NCI-H2227 (cell line): ENCODE results near the gene NPVF.

Experiments used
- DNase-seq: peaks from one replicate; lab custom pipeline; 2025; ENCODE audit not compliant: unreplicated experiment; lab: John Stamatoyannopoulos, UW

The NPVF gene, protein sequence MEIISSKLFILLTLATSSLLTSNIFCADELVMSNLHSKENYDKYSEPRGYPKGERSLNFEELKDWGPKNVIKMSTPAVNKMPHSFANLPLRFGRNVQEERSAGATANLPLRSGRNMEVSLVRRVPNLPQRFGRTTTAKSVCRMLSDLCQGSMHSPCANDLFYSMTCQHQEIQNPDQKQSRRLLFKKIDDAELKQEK

DNA sequence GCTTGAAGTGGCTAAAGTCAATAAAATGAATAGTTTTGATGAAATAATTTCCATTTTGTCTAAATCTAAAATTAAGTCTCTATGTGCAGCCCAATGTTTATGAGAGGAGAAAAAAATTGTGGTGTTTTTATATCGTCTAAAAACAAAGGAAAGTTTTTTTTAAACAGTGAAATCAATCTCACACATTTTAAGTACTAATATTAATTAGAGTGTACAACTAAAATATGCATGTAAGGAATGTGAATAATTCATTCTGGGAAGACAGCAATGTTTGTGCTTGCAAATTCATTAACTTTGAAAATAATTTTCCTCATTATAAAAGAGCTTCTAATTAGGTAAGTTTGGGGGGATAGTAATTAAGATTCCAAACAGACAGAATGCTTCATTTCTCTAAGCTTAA, at the start of gene NPVF:
NPVF (minus strand) TSS at position 101 of the 400 bp plus-strand sequence; CDS start at position 54, 47 bp downstream.
- no peak for DNase-seq

DNA sequence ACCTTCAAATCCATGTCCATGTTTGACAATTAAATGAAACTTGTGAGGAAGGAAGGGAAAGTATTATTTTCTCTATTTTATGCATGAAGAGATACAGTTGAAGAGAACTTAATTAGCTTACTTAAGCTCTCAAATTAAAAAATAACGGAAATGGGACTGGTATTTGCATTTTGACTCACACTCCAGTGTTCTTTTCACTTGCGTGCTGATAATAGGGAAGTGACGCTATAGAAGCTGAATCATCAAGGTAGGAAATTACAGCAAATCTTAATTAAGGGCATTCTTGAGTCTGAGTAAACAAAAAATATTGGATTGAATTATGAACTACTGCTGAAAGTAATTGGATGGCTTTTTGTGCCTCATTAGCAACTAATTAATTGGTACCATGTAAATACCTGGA, 44.0 kb upstream of the NPVF start:
- DNase-seq = no peak

DNA sequence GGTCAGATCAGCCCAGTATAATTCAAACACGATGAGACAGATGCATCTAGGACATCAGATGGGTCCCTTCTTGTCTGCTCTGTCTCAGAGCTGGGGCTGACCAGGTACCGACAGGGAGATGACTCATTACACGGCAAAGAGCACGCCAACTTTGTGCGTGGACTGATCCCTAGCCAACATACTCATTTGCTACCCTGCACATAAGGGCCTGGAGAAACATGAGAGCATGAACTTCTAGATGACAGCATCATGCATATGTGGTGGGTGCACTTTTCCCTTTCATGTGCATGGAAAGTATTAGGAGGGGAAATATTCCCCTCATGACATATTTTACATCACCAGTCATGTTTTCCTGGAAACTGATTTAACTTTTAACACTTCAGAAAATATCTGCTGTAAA, 35.1 kb upstream of the NPVF start:
- no peak for DNase-seq

DNA sequence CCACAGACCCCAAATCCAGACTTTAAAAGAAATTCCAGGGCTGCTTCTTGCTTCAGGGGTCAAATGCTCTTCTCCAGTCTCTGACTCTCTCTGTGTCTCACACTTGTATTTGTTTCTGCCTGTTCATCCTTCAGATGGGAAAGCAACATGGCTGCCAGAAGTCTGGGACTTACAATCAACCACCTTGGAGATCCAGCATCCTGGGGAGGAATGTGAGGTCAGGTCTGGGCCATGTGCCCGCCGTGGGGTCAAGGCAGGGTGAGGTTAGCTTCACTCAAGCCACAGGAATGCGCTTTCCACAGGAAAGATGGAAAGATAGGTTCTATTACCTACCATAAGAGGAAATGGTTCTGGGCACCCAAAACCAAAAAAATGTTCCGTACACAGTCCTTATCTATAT, 34.3 kb upstream of the NPVF start:
- DNase-seq = no peak

DNA sequence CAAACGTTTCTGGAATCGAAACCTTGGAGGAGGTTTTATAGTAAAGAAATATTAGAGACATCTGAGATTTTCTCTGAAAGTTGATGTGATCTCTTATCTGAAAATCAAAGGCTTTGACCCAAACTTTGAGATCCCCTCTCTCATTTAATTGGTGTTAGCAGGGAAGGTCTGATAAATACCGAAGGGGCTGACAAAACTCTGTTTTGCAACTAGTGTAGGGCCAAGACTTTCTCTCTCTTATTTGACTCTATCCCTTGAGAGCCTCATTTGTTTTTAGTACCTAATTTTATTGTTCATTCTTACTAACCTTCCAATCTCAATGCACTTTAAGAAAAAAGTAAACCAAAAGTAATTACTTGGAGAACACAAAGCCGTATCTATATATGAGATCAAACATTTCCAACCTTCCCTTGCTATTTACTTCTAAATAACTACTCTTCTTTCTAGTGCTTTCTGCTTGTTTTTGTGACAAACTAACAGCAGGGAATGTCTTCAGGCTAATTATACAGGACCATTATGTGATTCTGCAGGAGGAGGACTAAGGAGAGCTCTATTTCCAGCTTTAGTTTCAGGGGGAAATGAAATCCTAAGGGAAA, 33.4 kb upstream of the NPVF start:
- DNase-seq = no peak

DNA sequence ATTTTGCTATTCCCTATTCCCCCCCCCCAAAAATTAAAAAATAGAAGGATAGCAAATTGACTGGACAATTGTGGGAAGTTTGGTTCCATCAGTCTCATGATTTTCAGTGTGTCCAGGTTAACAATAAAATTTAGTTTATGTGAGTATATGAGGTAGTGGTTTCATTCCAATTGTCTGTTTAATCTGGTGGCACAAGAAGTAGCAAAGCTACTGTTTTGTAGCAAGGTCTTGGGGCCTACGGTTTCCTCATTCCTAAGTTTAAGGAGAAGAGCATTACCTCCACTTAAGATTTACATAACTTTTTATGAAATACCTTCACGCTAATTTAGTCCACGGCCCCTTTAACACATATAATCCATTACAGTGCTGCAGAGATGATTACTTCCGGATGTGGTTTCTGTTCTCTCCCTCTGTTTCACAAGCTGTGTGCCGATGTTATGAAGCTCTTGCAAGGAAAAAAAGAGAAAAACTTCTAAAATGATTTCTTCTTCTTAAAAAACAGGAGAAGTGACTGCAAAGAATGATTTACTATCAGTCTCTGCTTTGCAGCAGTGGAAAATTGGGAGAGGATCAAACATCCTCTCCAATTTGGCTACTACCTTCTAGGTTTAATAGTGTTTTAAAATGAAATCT, 32.7 kb upstream of the NPVF start:
- peak; percentile 17 for DNase-seq

DNA sequence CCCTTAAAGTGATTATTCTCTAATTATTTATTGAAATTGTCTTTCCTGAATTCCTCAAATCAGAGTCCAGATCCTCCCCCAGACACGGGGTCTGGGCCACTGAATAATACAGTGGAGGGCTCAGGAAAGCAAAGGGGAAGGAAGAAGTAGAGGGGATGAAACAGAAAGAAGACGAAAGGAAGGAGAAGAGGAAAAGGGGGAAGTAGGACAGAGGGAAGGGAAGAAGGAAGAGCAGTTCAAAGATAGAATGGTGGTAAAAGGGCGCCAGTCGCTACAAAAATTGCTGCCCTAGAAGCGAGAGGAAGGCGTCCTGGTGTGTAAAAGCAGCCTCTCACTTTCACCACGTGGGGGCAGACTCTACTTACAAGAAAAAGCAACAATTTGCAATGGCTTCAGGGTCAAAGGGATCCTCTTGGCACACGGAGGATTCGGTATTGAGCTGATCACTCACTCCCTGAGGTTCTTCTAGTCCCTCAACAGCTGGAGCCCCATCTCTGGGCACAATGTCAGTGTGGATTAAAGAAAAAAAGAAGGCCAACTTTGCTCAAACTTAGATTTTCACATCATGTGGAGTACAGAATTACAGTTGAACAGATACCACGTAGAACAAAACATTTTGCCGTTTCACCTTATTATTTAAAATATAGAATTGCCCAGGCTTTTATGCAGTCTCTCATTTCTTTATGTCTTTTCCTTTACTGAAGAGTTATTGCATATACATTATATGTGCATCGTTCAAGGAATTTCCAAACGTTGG, 31.4 kb upstream of the NPVF start:
- peak; percentile 90 for DNase-seq

DNA sequence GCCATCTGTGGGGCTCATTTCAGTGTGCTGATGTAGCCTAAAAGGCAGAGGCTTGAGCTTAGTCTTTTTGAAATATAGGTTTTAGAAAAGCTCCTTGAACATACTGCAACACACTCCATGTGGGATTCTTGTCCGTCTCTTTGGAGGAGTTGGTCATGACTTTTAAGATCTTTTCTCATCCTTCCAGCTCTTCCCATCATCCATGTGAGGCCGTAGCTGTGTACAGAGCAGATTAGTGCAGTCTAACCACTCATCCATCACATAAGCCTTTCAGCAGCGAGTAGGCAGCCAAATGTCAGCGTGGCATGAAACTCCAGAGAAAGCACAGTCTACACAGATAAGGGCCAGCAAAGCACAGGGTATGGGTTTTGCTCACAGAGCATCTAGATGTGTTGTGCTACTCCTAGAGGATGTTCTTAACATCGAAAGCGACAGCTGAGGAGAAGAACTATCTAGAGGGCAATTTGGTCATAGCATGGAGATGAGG, 28.1 kb upstream of the NPVF start:
- no peak for DNase-seq

DNA sequence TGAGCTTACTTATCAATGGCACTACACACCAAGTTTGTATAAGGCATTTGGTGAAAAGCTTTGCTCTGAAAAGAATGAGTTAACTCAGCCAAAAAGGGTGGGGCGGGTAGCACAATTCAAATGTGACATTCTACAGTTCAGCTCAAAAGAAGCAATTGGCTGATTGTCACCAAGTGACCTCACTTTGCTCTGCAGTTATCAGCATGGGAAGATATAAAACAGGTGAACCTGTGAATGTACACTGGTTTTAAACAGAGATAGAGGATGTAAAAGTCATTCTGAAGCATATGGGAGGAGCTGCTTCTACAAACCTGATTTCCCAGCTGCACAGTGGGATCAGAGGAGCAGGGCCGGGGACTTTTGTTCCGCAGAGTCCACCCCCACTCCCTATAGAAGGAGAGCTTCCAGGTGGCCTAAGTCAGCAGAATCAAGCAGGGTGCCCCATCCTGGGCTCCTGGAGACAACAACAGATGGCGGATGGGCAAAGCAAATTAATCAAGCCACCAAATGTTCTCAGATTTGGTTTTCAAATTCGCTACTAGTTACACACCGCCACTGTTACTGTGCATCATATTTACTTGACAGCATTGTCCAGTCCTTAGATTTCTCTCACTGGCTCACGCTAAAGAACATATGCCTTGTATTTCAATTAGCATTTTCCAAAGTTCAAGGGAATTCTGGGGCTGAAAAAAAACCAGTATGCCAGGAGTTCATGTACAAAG, 27.5 kb upstream of the NPVF start:
- DNase-seq = no peak

DNA sequence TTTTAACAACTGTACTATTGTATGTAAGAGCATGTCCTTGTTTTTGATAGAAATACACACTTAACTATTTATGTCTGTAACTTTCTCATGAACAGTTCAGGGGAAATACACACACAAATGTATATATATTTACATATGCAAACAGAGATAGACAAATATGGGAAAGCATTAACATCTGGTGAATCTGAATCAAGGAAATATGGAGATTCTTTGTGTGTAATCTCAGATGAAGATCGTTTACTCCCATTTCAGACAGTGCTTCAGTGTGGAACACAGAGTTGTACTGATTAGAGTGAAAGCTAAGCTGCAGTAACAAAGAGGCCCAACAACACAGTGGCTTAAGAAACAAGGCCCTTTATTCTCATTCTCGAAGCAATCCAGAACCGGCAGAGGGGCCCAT, 26.3 kb upstream of the NPVF start:
- no peak for DNase-seq

DNA sequence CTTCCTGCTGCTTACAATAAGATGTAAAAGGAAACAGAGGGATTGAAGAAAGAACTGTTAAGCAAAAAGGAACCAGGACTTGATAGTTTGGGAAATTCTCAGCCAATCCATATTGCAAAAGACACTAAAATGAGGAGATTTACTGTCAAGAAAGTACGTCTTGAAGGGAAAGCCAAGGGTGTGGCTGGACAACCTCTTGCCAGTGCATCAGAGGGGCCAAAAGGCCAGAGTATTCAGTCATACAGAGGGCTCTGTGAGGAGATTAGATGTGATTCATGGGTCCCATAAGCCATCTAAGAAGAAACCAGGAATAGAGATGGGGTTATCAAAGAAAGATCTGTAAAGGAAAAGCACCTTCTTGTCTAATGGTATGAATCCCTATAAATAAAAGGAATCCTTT, 25.4 kb upstream of the NPVF start:
- no peak for DNase-seq

DNA sequence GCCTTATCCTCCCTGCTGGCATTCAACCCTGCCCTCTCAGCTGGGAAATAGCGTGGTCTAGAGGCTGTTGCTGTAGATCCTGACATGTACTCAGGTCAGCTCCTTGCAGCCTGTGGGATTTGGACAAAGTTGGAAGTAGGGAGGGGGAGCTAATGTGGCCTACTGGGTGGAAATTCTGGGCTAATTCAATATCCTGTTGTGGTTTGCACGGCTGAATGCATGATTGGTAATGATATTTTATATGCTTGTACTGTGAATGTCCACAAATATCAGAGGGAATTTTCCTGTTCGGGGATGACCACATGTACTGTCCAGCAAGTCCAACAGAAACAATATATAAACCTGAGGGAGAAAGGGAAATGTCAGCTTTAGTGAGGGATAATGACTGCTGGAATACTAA, 22.1 kb upstream of the NPVF start:
- DNase-seq = no peak

DNA sequence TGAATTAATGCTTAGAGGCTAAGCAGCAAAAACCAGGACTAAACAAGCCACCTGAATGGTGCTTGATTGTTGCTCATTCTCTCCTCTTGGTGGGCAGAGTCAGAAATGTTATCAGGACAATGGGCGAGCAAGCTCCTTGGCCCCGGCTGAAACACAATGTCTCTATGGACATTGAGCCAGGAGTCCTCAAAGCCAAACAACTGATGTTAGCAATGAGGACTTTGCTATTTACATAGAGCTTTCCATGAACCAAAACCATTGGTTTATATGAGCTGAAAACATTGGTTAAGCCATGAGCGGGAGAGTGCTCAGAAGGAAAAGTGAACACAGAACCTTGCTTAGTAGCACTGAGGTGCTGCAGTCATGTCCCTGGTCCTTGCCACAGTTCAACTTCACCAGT, 21.5 kb upstream of the NPVF start:
- DNase-seq = no peak

DNA sequence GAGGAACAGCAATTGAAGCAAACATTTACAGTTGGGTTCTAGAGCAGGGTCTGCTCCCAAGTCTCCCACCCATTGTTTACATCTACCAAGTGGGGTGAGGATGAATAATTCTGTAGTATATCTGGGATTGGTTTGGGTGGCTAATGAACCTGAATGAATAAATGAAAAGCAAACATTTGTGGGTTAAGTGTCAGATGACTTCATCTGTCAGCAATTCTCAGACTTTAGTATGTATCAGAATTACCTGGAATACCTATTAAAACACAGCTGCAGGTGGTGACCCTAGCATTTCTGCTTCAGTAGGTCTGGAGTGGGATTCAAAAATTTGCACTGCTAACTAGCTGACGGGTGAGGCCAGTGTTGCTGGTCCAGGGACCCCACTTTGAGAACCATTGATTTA, 18.0 kb upstream of the NPVF start:
- no peak for DNase-seq

DNA sequence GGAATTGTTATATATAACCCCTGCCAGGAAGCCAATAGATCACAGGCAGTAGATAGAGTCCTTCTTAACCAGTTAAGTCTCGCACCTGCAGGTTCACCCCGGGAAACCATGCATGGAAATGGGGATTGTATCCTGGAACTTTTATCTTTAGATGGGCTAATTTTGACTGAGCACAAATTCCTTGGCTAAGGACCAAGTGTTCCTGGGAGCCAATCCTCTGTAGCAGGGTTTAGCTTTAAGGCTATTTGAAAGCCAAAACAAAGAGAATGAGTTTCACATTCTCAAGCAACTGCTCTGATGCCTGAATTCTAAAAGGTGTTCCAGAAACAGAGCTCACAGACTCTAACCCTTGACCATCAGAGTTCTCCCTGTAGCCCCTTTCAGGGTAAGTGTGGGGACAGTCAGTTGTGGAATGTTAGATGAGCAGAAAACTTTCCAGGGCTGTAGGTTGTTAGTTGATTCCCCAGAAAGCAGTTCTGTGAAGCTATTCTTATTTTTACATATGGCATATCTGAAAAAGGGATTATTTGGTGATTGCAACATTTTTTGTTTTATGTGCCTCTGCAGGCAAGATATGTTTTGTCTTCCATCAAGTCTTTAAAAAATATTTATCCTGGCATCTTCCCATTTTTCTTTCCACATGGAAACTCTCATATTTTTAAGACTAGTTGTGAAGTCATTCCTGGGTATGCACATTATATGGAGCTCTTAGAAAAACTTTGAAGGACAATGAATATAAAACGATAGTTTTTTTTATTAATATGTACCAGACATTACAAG, 16.2 kb upstream of the NPVF start:
- DNase-seq = no peak

DNA sequence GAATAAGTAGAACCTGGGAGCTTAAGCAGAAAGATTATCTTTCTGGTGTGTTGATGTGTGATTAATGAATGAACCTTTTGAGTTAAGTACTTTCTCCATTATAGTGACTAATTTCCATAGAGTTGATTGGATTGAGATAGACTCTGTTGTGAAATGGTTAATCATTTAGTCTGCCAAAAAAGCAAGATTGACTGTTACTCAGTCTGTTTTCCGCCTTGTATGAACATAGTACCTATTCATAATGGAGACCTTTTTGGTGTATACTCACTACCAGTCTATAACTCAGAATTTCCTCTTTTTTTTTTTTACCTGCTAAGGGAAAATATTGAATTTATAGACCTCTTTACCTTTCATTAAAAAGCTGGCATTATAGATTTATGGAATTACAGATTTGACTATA, 14.4 kb upstream of the NPVF start:
- DNase-seq = no peak

DNA sequence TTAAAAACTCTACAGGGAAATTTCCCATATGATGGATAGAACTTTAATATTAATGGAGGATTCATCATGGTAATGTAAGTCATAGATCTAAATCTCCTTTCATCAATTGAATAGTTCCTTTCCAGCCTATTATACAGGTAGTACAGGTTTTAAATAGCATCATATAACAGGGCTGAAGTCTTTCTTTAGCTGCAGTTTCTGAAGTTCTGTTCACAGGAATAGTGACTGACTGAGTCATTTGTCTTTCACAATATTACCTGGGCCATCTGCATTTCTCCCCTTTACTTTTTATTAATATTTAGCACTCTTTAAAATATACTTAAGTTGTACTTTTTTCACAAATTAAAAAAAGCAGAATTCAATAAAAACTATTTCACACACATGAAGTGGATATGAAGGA, 12.6 kb upstream of the NPVF start:
- DNase-seq = no peak

DNA sequence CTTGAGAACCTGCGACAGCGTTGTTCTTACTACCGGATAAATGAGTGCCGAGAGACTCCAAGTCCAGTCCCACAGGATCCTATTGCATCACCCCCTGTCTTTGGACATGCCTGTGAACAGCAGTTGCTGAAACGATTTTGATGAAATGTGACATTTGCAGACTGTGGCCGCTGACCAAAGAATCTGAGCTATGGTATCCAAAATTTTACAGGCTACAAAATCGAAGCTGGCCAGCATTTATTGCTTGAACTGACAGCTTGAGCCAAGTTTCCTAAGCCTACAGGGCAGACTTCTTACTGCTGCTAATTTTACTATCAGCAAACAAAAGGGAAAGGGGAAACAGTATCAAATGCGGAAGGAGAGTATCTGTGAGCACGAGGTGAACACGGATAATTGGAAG, 12.1 kb upstream of the NPVF start:
- no peak for DNase-seq

DNA sequence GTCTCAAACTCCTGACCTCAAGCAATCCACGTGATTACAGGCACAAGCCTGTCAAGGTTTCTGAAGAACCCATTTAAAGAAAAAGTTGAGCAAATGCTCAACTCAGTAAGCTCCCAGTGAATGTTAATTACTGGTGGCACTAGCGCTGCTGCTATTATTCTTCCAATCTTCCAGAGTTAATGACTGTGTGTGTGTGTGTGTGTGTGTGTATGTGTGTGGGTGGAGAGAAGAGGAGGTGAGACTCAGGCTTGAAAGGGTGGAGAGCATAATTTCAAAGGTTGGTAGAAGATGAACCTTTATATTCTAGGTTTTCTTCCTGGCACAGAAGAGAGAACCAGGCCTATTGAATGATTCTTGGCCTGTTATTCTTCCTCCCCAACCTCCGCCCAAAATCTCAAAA, 11.6 kb upstream of the NPVF start:
- no peak for DNase-seq

DNA sequence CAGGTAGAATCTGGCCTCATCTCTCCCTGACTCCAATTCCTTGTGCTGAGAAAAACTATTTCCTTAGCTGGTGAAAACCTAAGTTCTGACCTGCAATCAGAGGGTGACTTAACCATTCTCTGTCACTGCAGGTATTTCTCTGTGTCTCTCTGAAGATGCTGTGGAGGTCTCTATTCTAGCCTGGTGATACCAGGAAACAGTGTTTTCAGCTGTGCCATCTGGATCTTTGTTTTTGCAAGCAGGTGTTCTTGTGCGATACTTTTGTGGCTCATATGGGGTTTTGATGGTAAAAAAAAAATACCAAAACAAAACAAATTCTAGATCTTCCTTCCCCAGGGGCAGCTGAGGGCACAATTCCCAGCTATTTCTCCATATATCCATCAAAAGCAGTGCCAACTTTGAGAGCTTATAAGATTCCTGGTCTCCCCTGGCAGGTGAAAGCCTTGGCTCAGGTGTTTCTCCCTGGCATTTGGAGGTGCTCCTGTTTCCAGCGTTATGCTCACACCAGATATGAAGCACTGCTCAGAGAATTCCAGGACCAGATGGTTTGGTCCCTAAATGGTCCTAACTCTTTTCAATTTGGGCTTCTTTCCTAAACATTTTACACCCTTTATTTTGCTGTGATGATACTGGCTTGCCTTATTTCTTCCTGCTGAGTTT, 9.9 kb upstream of the NPVF start:
- no peak for DNase-seq
